ENCODE measurements around the gene CPN2.

Gene CPN2

GRCh38 chr3:194375473-194376240, 24.5 kb upstream of the CPN2 start:
- no peak for ATAC-seq (replicated peaks)
- Mint-ChIP-seq H3K27me3 (peaks cover 40 to 94% of the 10 kb centered on the region in 2 donors), H3K4me3 (no peak overlapping the region), H3K27ac (no peak overlapping the region), H3K9me3 (no peaks in the 10 kb centered on the region), H3K4me1 (ENCODE audit: low read depth in 2 of 2) (no peaks in the 10 kb centered on the region), H3K36me3 (ENCODE audit: insufficient read depth) (no peaks in the 10 kb centered on the region)
- no peak for DNase-seq

- H3K27me3 Mint-ChIP-seq, result peaks cover 47 to 94% of the 10 kb centered on the region in 2 donors
Measured at GRCh38 chr3:194374935-194375334, 23.8 kb upstream of the CPN2 start.

GRCh38 chr3:194373899-194374298, 22.8 kb upstream of the CPN2 start:
- H3K4me1 Mint-ChIP-seq (ENCODE audit: low read depth in 2 of 2), result peaks cover 3% of the 10 kb centered on the region in 2 donors
- no peak overlapping the region for H3K27ac Mint-ChIP-seq
- H3K36me3 Mint-ChIP-seq (ENCODE audit: insufficient read depth), result no peaks in the 10 kb centered on the region
- no peak for DNase-seq
- no peaks in the 10 kb centered on the region for H3K9me3 Mint-ChIP-seq
- peaks cover 54 to 95% of the 10 kb centered on the region in 2 donors for H3K27me3 Mint-ChIP-seq
- ATAC-seq (replicated peaks), result no peak
- H3K4me3 Mint-ChIP-seq, result no peak overlapping the region

More at GRCh38 chr3:194374935-194375334, 23.8 kb upstream of the CPN2 start:
- no peaks in the 10 kb centered on the region for H3K9me3 Mint-ChIP-seq
- no peaks in the 10 kb centered on the region for H3K36me3 Mint-ChIP-seq (ENCODE audit: insufficient read depth)
- no peak for ATAC-seq (replicated peaks)
- H3K4me1 Mint-ChIP-seq (ENCODE audit: low read depth in 2 of 2), result peaks cover under 1 to 1% of the 10 kb centered on the region in 2 donors
- H3K4me3 Mint-ChIP-seq, result no peak overlapping the region
- H3K27ac Mint-ChIP-seq, result no peak overlapping the region
- DNase-seq, result no peak

GRCh38 chr3:194373028-194373427, 21.9 kb upstream of the CPN2 start:
- ATAC-seq (replicated peaks) (no peak), DNase-seq (no peak)
- Mint-ChIP-seq H3K4me1 (ENCODE audit: low read depth in 2 of 2) (peaks cover 3% of the 10 kb centered on the region in 2 donors), H3K36me3 (ENCODE audit: insufficient read depth) (no peaks in the 10 kb centered on the region), H3K9me3 (no peaks in the 10 kb centered on the region), H3K27ac (no peak overlapping the region), H3K27me3 (peaks cover 54 to 95% of the 10 kb centered on the region in 2 donors), H3K4me3 (no peak overlapping the region)

GRCh38 chr3:194370753-194371152, 19.6 kb upstream of the CPN2 start:
- DNase-seq, result no peak
- H3K4me3 Mint-ChIP-seq, result no peak overlapping the region
- H3K27me3 Mint-ChIP-seq, result peaks cover 62 to 87% of the 10 kb centered on the region in 2 donors
- no peak for ATAC-seq (replicated peaks)
- H3K36me3 Mint-ChIP-seq (ENCODE audit: insufficient read depth), result no peaks in the 10 kb centered on the region
- no peak overlapping the region for H3K27ac Mint-ChIP-seq
- H3K4me1 Mint-ChIP-seq (ENCODE audit: low read depth in 2 of 2), result peaks cover 3% of the 10 kb centered on the region in 2 donors
- no peaks in the 10 kb centered on the region for H3K9me3 Mint-ChIP-seq

GRCh38 chr3:194369522-194370279, 18.6 kb upstream of the CPN2 start, which contains the start of gene LRRC15:
Gene LRRC15, minus strand, starts transcription at chr3:194369743. Its CDS starts 8,700 bp downstream, at chr3:194361043.
- DNase-seq (no peak), ATAC-seq (replicated peaks) (no peak)
- Mint-ChIP-seq H3K4me1 (ENCODE audit: low read depth in 2 of 2) (peaks cover 3% of the 10 kb centered on the region in 2 donors), H3K36me3 (ENCODE audit: insufficient read depth) (no peaks in the 10 kb centered on the region), H3K27ac (no peak within 1 kb of the TSS), H3K27me3 (peaks cover 51 to 83% of the 10 kb centered on the region in 2 donors), H3K9me3 (no peaks in the 10 kb centered on the region), H3K4me3 (no peak within 1 kb of the TSS)

GRCh38 chr3:194368918-194369317, 17.8 kb upstream of the CPN2 start:
- no peak for ATAC-seq (replicated peaks)
- no peaks in the 10 kb centered on the region for H3K9me3 Mint-ChIP-seq
- H3K27ac Mint-ChIP-seq, result no peak overlapping the region
- H3K4me1 Mint-ChIP-seq (ENCODE audit: low read depth in 2 of 2), result peaks cover 3% of the 10 kb centered on the region in 2 donors
- no peak for DNase-seq
- H3K4me3 Mint-ChIP-seq, result no peak overlapping the region
- no peaks in the 10 kb centered on the region for H3K36me3 Mint-ChIP-seq (ENCODE audit: insufficient read depth)
- H3K27me3 Mint-ChIP-seq, result peaks cover 51 to 84% of the 10 kb centered on the region in 2 donors

GRCh38 chr3:194367992-194368841, 17.1 kb upstream of the CPN2 start:
- H3K9me3 Mint-ChIP-seq, result no peaks in the 10 kb centered on the region
- no peak for ATAC-seq (replicated peaks)
- no peak for DNase-seq
- H3K4me1 Mint-ChIP-seq (ENCODE audit: low read depth in 2 of 2), result peaks cover 3% of the 10 kb centered on the region in 2 donors
- no peaks in the 10 kb centered on the region for H3K36me3 Mint-ChIP-seq (ENCODE audit: insufficient read depth)
- no peak overlapping the region for H3K27ac Mint-ChIP-seq
- peaks cover 51 to 84% of the 10 kb centered on the region in 2 donors for H3K27me3 Mint-ChIP-seq
- H3K4me3 Mint-ChIP-seq, result no peak overlapping the region

GRCh38 chr3:194365978-194366490, 14.9 kb upstream of the CPN2 start:
- Mint-ChIP-seq H3K27ac (no peak overlapping the region), H3K9me3 (no peaks in the 10 kb centered on the region), H3K27me3 (peaks cover 41 to 84% of the 10 kb centered on the region in 2 donors), H3K36me3 (ENCODE audit: insufficient read depth) (no peaks in the 10 kb centered on the region), H3K4me3 (no peak overlapping the region), H3K4me1 (ENCODE audit: low read depth in 2 of 2) (peaks cover 3% of the 10 kb centered on the region in 2 donors)
- ATAC-seq (replicated peaks), result no peak
- DNase-seq, result no peak

GRCh38 chr3:194365526-194365925, 14.4 kb upstream of the CPN2 start:
- no peak overlapping the region for H3K4me3 Mint-ChIP-seq
- H3K36me3 Mint-ChIP-seq (ENCODE audit: insufficient read depth), result no peaks in the 10 kb centered on the region
- no peaks in the 10 kb centered on the region for H3K9me3 Mint-ChIP-seq
- DNase-seq, result no peak
- peaks cover 39 to 84% of the 10 kb centered on the region in 2 donors for H3K27me3 Mint-ChIP-seq
- peaks cover 3% of the 10 kb centered on the region in 2 donors for H3K4me1 Mint-ChIP-seq (ENCODE audit: low read depth in 2 of 2)
- ATAC-seq (replicated peaks), result no peak
- H3K27ac Mint-ChIP-seq, result no peak overlapping the region

- Mint-ChIP-seq H3K9me3 (no peaks in the 10 kb centered on the region), H3K4me3 (no peak overlapping the region), H3K27ac (no peak overlapping the region), H3K36me3 (ENCODE audit: insufficient read depth) (no peaks in the 10 kb centered on the region), H3K4me1 (ENCODE audit: low read depth in 2 of 2) (peaks cover under 1 to 2% of the 10 kb centered on the region in 2 donors), H3K27me3 (peaks cover 38 to 84% of the 10 kb centered on the region in 2 donors)
- ATAC-seq (replicated peaks), result no peak
- DNase-seq, result no peak
Measured at GRCh38 chr3:194364652-194365434, 13.7 kb upstream of the CPN2 start.

GRCh38 chr3:194364314-194364651, 13.2 kb upstream of the CPN2 start:
- ATAC-seq (replicated peaks), result no peak
- no peak overlapping the region for H3K27ac Mint-ChIP-seq

More at GRCh38 chr3:194364314-194364651, 13.2 kb upstream of the CPN2 start:
- Mint-ChIP-seq H3K4me3 (no peak overlapping the region), H3K4me1 (ENCODE audit: low read depth in 2 of 2) (no peaks in the 10 kb centered on the region), H3K36me3 (ENCODE audit: insufficient read depth) (no peaks in the 10 kb centered on the region), H3K27me3 (peaks cover 38 to 84% of the 10 kb centered on the region in 2 donors), H3K9me3 (no peaks in the 10 kb centered on the region)
- no peak for DNase-seq

Data from effector memory CD8-positive, alpha-beta T cell (primary cell).